Measurements from ENCODE around the gene SLC26A5.

GRCh38 chr7:103418241-103418640 is 27.8 kb downstream of the SLC26A5 start:
- TF ChIP-seq EP300 (IDR thresholded peaks at IDR 0.05; ENCODE audit: borderline replicate concordance): no peak
- no peak for TF ChIP-seq TEAD4 (IDR thresholded peaks at IDR 0.05)
- no peak for TF ChIP-seq MAX (IDR thresholded peaks at IDR 0.05)
- TF ChIP-seq NFIC (IDR thresholded peaks at IDR 0.05): no peak
- no peak for TF ChIP-seq RAD21 (IDR thresholded peaks at IDR 0.05; ENCODE audit: low read depth)
- TF ChIP-seq TCF12 (IDR thresholded peaks at IDR 0.05; ENCODE audit: low read depth): no peak
- no peak for TF ChIP-seq CEBPB (IDR thresholded peaks at IDR 0.05)
- TF ChIP-seq CREB1 (IDR thresholded peaks at IDR 0.05; ENCODE audit: low read depth): no peak
- TF ChIP-seq TAF1 (IDR thresholded peaks at IDR 0.05; ENCODE audit: low read depth): no peak

Measured in Ishikawa (cell line).